Lower leg skin (tissue), 3 donors: ENCODE results near the gene HOXC4.

Experiments
- CTCF ChIP-seq, 3 donors: fragments of 450-650 bp; IDR thresholded peaks; one replicate each; pipeline ENCODE4 v1.5.1; 2016; ENCODE audit warnings: antibody characterized with exemption in 3 of 3, mild to moderate bottlenecking in 3 of 3, moderate library complexity in 2 of 3
- POLR2A ChIP-seq, 2 donors: fragments of 450-650 bp; IDR thresholded peaks; one replicate each; pipeline ENCODE4 v1.6.1; 2016 to 2017; ENCODE audit warnings: antibody characterized with exemption in 2 of 2, mild to moderate bottlenecking in 1 of 2, moderate library complexity in 1 of 2

- TF ChIP-seq CTCF (IDR thresholded peaks at IDR 0.05) (no peak), POLR2A (IDR thresholded peaks at IDR 0.05) (no peak)
Observed at GRCh38 chr12:54045401-54045800, 8.2 kb upstream of the HOXC4 start.
